ENCODE measurements around the gene ACAP1. TPM values are rescaled to one million over a fixed set of nuclear protein-coding genes. Genes with fewer than 3 reads are reported as not detected.

The ACAP1 gene
- total and polyA plus RNA-seq, 7 donors = 1.9 to 20.7 (median 12.2) TPM

- Histone ChIP-seq H3K9me3 (no peaks in the 10 kb centered on the region), H3K27ac (no peak overlapping the region), H3K4me3 (no peak overlapping the region), H3K4me1 (no peaks in the 10 kb centered on the region), H3K27me3 (ENCODE audit: insufficient read depth in 3 of 3, low read length in 2 of 3) (no peaks in the 10 kb centered on the region), H3K36me3 (ENCODE audit: insufficient read depth in 1 of 2, low read depth in 1 of 2) (peaks cover 3 to 64% of the 10 kb centered on the region in 2 donors)
- intact Hi-C loops (cut with DNase I) = no loop called here
- WGBS, 3 donors = 94 to 96% (median 95%) methylated on average over 10 of the region's 10 CpGs
- no peak for ATAC-seq
- no peak for TF ChIP-seq CTCF (IDR thresholded peaks at IDR 0.05)
- DNase-seq = no peak
Observed at GRCh38 chr17:7388856-7389255, 52.5 kb downstream of the ACAP1 start.

- no peak for ATAC-seq
- Histone ChIP-seq H3K4me3 (no peak overlapping the region), H3K27ac (no peak overlapping the region), H3K9me3 (no peaks in the 10 kb centered on the region), H3K36me3 (ENCODE audit: insufficient read depth in 1 of 2, low read depth in 1 of 2) (peaks cover 3 to 57% of the 10 kb centered on the region in 2 donors), H3K27me3 (ENCODE audit: insufficient read depth in 3 of 3, low read length in 2 of 3) (no peaks in the 10 kb centered on the region), H3K4me1 (no peaks in the 10 kb centered on the region)
- TF ChIP-seq CTCF (IDR thresholded peaks at IDR 0.05) = no peak
- intact Hi-C loops (cut with DNase I) = loop anchor here (5.0 kb wide), 3 partner anchors 33 to 97 kb away; partner anchors contain the start of genes KCTD11 (in 1 of the 2) and TMEM95 (in 1 of the 2)
- no peak for DNase-seq
- 77 to 82% (median 80%) methylated on average over 19 of the region's 19 CpGs for WGBS, 3 donors
Observed at GRCh38 chr17:7389924-7390910, 53.9 kb downstream of the ACAP1 start.

GRCh38 chr17:7391307-7391706, 55.0 kb downstream of the ACAP1 start:
- ATAC-seq (no peak), DNase-seq (no peak)
- no peak overlapping the region for H3K4me3 ChIP-seq
- no peak for TF ChIP-seq CTCF (IDR thresholded peaks at IDR 0.05)
- H3K27me3 ChIP-seq (ENCODE audit: insufficient read depth in 3 of 3, low read length in 2 of 3) = no peaks in the 10 kb centered on the region
- H3K27ac ChIP-seq = no peak overlapping the region
- H3K36me3 ChIP-seq (ENCODE audit: insufficient read depth in 1 of 2, low read depth in 1 of 2) = peaks cover 3 to 57% of the 10 kb centered on the region in 2 donors
- no peaks in the 10 kb centered on the region for H3K9me3 ChIP-seq
- 58 to 69% (median 59%) methylated on average over 2 of the region's 2 CpGs for WGBS, 3 donors
- intact Hi-C loops (cut with DNase I) = loop anchor here (5.0 kb wide), 3 partner anchors 34 to 96 kb away; partner anchors contain the start of genes KCTD11 (in 1 of the 2) and TMEM95 (in 1 of the 2)
- H3K4me1 ChIP-seq = no peaks in the 10 kb centered on the region

GRCh38 chr17:7392696-7393612, 56.6 kb downstream of the ACAP1 start:
- no peak for ATAC-seq

More at GRCh38 chr17:7392696-7393612, 56.6 kb downstream of the ACAP1 start:
- Histone ChIP-seq H3K27me3 (ENCODE audit: insufficient read depth in 3 of 3, low read length in 2 of 3) (no peaks in the 10 kb centered on the region), H3K36me3 (ENCODE audit: insufficient read depth in 1 of 2, low read depth in 1 of 2) (peaks cover 3 to 46% of the 10 kb centered on the region in 2 donors), H3K27ac (no peak overlapping the region), H3K4me1 (no peaks in the 10 kb centered on the region), H3K9me3 (no peaks in the 10 kb centered on the region), H3K4me3 (peak overlapping the region; percentile 95)
- no peak for DNase-seq
- intact Hi-C loops (cut with DNase I) = loop anchor here (5.0 kb wide), 3 partner anchors 36 to 94 kb away; partner anchors contain the start of genes KCTD11 (in 1 of the 2) and TMEM95 (in 1 of the 2)
- WGBS, 3 donors = 77 to 82% (median 77%) methylated on average over 31 to 42 of the region's 42 CpGs
- no peak for TF ChIP-seq CTCF (IDR thresholded peaks at IDR 0.05)
